GM18868 (cell line): ENCODE measurements around the gene PTPRU.
"Not testable (repeated sequence)": the region's sequence is repeated elsewhere in the genome, so short reads cannot be mapped to it uniquely, and the experiment has no call there.

Source experiments
- ATAC-seq: cut with Tn5 transposase; IDR thresholded peaks from one replicate; pipeline ENCODE4 v1.9.1; 2021; ENCODE audit warnings: mild to moderate bottlenecking, moderate library complexity; ENCODE audit not compliant: unreplicated experiment

PTPRU gene

DNA sequence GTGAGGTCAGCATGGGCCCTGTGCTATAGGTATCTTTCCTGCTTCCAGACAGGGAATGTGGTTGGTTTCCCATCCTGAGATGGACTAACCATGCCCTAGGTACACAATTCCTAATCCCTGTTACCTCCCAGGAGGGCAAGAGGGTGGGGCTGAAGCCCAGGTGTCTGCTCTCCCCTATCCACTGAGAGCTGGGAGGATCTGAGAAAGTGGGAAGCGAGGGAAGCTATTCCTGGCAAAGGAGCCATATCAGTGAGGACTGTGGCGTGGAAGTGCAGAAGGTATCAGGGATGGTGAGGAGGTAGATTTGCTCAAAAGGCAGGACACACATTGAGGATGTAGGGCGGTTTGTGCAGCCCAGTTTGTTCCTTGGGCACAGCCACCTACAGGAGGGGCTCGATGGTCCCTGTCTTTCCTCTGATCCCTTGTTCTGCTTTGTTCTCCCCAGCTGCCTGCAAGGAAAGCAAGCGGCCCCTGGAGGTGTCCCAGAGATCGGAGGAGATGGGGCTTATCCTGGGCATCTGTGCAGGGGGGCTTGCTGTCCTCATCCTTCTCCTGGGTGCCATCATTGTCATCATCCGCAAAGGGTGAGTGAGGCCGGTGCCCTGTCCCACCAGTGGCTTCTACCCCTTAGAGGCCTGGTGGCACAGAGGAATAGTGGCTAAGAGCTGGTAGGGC lies 48.1 kb downstream of the PTPRU start:
- no peak for ATAC-seq

DNA sequence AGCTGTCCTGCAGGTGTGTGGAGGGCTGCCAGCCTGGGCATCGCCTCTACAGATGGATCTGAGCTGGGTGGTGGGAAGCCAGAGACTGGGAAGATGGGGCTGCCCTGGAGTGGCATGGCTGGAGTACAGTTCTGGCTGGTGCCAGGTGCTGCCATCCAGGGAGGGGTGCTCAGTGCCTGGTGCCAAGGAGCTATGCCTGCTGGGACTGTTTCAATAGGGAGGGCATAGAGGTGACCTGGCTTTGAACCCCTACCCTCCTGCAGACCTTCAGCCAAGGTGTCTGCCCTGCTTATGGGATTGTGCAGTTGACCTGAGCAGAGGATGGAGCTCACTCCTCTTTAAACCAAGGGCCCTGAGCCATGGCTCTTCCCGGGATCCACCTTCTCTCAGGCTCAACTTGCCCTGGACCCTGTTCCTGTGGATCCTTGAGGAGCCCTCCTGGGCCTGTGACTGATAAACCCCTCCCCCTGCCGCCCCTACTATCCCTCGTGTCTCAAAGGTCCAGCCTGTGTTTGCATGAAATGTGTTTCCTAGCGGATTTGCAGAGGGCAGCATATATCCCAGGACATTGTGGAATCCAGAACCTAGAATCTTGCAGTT lies 48.7 kb downstream of the PTPRU start:
- ATAC-seq, result no peak

DNA sequence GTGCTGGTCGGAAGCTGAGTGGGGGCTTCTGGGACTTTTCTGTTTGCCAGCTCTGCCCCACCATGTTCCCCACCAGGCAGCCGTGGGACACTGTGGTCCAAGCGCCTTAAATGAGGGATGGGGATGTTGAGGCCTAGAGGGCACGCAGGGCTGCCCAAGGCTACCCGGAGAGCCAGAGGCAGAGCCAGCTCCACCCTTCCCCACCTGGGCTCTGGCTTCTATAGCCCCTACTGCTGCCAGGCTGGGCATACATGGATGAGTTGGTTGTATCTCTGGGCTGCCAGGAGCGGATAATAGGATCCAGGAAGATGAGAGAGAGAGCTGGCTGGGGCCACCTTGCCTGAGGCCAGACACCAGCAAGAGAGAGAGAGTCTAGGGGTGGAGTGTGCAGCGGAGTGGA lies 49.4 kb downstream of the PTPRU start:
- ATAC-seq, result no peak

DNA sequence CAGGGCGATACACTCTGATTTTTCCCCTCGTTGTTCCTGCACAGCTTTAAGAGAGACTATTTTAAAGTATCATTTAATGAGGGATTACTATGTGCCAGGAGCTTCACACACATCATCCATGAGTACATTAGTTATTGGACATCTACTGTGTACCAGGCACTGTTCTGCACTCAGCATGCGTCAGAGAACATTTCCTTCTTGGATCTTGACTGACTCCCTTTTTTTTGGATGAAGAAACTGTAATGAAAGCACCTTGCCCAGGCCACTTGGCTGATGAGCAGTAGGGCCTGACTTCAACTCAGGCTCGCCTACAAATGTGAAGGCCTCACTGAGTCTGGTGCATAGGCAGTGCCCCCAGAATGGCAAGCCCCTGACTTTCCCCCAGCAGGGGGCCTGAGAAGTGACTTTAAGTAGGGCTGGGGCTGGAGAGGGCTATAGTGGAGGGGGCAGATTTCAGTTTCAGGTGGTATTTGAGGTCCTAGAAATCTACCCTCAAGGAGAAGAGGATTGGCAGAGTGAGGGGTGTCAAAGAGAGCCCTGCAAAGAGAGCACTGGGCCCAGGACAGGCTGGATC lies 50.0 kb downstream of the PTPRU start:
- no peak for ATAC-seq

GRCh38 chr1:29289493-29289892 lies 53.2 kb downstream of the PTPRU start:
- no peak for ATAC-seq

DNA sequence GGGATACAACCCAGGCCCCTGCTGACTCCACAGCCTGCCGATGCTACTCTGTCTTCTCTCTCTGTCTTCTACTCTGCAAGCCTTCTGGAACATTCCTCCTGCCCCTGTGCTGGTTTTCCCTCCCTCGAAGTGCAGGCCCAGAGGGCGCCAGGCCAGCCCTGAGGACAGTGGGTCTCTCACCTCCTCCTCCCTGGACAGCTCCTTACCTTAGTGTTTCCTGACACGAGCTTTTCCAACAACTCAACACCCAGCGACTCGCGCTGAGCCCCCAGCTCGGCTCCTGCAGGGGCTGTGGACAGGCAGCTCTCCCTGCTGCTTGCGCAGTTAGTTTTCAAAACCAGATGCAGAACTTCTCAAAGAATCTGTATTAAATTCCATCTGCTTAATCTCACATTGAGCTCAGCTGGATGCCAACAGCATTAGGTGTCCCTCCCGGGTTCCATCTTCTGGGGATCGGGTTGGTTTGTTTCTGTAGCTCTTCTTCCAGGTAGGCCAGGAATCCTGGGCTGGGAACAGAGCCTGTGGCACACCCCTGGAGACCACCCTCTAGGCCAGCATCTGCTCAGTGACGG lies 54.2 kb downstream of the PTPRU start:
- ATAC-seq, result no peak

DNA sequence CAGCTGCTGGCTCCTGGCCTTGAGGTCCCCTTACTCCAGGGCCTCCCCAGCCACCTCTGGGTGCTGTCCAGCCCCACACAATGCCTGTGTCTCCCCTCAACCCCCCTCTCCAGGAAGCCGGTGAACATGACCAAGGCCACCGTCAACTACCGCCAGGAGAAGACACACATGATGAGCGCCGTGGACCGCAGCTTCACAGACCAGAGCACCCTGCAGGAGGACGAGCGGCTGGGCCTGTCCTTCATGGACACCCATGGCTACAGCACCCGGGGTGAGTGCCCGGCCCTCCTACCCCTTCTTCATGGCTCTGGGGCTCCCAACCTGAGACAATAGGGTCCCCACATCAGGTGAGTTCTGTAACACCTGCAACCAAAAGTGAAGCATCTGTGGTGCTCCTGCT lies 55.4 kb downstream of the PTPRU start:
- no peak for ATAC-seq

- no peak for ATAC-seq
Observed at GRCh38 chr1:29292344-29292743, 56.0 kb downstream of the PTPRU start.

DNA sequence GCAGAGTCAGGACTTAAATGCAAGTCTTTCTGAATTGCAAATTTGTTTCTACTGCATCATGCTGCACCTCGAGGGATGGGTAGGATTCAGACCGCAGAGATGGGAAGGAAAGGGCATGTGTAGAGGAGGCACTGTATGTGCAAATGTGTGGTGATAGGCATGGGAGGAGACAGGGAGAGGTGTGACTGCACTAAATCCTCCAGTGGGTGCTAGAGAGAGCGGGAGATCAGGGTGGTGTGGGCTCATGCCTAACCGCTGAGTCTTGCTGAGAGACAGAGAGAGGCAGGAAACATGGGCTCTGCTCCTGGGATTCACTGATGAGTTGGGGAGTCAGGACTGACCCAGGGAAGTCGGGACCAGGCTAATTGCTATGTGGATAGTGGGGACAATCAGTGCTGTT lies 61.1 kb downstream of the PTPRU start:
- no peak for ATAC-seq

DNA sequence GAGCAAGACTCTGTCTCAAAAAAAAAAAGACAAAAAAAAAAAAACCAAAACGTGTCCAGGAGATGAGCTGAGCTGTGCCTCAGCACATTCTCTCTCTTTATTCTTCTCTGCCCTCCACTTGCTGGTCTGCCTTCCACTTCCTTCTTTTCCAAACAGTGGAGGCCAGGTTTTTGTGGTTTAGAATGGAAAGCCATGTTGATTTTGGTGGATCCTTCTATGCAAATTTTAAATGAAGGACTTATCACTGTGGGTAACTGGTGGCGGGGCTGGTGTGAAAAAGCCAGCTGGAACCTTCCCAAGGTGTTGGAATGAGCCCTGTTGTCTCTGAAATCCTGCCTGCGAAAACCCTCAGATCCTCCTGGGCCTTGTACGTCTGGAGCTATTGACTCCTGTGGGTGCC lies 61.9 kb downstream of the PTPRU start:
- no peak for ATAC-seq

GRCh38 chr1:29299446-29299845 lies 63.1 kb downstream of the PTPRU start:
- ATAC-seq, result no peak

GRCh38 chr1:29301732-29302131 lies 65.4 kb downstream of the PTPRU start:
- not testable (repeated sequence) for ATAC-seq

DNA sequence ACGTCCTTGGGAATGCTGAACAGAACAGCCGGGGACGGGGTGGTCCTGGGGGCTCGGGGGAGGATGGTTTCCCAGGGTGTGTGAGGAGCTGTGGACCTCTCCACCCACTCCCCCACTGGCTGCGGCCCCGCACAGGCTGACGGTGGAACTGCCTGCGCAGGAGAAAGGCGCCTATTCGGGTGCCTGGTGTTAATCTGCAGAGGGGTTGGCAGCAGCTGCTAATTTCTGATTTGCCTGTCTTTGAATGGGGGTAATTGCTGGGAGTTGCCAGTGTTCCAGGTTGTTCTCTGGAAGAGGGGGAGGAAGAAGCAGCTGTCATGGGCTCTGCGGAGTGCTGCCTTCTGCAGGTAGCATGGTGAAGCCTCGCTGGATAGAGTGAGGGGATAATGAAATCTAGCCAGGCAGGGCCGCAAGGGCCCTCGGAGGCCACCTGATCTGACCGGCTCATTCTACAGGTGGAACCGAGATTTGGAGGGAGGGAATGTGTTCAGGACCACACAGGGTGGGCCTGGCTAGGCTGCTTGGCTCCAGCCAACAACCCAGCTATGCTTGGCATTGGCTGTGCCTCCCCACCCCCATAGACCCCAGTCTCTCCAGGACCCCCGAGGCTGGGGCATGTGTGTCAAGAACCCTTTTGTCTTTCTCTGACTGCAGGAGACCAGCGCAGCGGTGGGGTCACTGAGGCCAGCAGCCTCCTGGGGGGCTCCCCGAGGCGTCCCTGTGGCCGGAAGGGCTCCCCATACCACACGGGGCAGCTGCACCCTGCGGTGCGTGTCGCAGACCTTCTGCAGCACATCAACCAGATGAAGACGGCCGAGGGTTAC lies 67.1 kb downstream of the PTPRU start:
- ATAC-seq, result no peak

GRCh38 chr1:29304025-29304684 lies 67.8 kb downstream of the PTPRU start:
- ATAC-seq, result no peak

- ATAC-seq, result no peak
Observed at GRCh38 chr1:29305943-29306342, 69.6 kb downstream of the PTPRU start.

DNA sequence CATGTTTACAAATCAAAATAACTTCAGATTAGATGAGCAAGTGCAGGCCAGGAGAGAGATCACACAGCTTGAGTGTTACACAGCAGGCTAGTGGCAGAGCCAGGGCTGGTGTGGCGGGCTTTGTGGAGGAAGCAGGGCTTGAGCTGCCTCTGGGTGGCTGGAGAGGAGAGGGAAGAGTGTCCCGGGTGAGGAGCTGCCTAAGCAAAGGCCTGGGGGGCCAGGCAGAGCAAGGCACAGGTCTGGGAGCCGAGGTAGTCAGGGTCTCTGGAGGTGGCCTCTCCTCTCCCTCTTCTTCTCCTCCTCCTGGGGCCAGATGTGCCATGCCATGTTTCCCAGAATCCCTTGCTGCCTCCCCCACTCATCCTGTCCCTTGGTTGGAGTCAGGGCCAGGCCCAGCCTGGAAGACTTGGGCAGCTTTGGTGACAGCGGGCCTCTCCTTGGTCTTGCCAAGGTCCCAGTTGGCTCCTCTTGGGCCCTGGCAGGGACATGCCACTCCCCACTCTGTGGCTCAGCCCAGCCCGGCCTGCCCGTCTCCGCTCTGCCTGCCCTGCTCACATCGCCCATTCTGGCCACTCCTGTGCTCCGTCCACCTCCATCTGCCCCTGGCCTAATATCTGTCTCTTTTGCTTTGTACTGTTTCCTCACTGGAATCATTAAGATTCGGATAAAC lies 70.3 kb downstream of the PTPRU start:
- no peak for ATAC-seq

GRCh38 chr1:29309075-29309474 lies 72.8 kb downstream of the PTPRU start:
- ATAC-seq, result no peak

- ATAC-seq, result no peak
Observed at GRCh38 chr1:29309621-29310020, 73.3 kb downstream of the PTPRU start.

DNA sequence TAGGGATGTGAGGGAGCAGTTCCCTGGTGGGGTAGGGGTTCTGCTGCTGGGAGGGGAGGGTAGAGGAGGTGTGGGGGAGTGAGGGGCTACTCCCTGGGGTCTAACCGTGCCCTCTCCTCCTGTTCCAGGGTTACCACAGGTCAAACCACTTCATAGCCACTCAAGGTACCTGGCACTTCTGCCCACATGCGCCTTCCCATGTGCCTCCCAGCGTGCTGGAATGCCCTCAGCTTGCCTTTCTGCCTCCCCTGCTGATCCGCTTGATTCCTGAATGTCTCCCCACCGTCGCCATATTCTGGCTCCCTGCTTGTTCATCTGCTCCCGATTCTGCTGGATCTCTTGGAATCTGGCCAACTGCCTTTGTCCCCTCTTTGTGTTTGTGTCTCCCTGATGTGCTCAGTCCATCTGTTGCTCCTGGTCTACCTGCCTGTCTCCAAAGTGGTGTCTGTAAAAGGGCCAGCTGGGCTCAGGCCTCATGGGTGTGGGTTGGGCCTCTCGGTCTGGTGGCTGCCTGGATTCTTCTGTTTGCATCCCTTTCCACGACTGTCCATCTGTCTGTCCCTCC lies 74.4 kb downstream of the PTPRU start:
- ATAC-seq, result no peak
